A673 (cell line): Measurements from ENCODE around the gene ARSD. TPM values are rescaled to one million over a fixed set of nuclear protein-coding genes. Genes with fewer than 3 reads are reported as not detected.

Source experiments
- BruUV-seq: library from RNA; stranded (reverse); fragments of 400-500 nt; replicated peaks from 2 replicates; lab custom pipeline; 2021; lab: Mats Ljungman, UMichigan
- CTCF ChIA-PET: fragments of 300-600 bp; sonication (Branson Sonifier 250); formaldehyde crosslinking; loops from one replicate; lab custom pipeline; 2022; ENCODE audit warnings: antibody characterized with exemption; lab: Charles Lee
- POLR2A ChIA-PET: fragments of 300-600 bp; sonication (Branson Sonifier 250); formaldehyde crosslinking; loops from one replicate; lab custom pipeline; 2022; ENCODE audit warnings: antibody characterized with exemption; ENCODE audit not compliant: low non-redundant PET; lab: Charles Lee
- DNase-seq: peaks from one replicate; pipeline ENCODE4 v3.0.0-alpha.2; 2015; ENCODE audit warnings: low spot score
- H3K27ac ChIP-seq: fragments of 200-600 bp; sonication (generic); 2 replicates; pipeline ENCODE4 v1.5.1; 2016; ENCODE audit warnings: mixed run types, low read depth, mild to moderate bottlenecking, mixed read lengths, antibody characterized with exemption, low read length; ENCODE audit not compliant: poor library complexity, severe bottlenecking
- H3K27me3 ChIP-seq: fragments of 200-600 bp; sonication (generic); replicated peaks from 2 replicates; pipeline ENCODE4 v1.6.1; 2017; ENCODE audit warnings: mixed run types, low read depth, mild to moderate bottlenecking, mixed read lengths, antibody characterized with exemption, low read length; ENCODE audit not compliant: insufficient read depth, poor library complexity
- H3K36me3 ChIP-seq: fragments of 200-600 bp; sonication (generic); 2 replicates; pipeline ENCODE4 v1.6.1; 2016; ENCODE audit warnings: mixed run types, mild to moderate bottlenecking, mixed read lengths, antibody characterized with exemption, low read length; ENCODE audit not compliant: insufficient read depth, poor library complexity, severe bottlenecking
- H3K4me1 ChIP-seq: fragments of 200-600 bp; sonication (generic); 2 replicates; pipeline ENCODE4 v1.6.1; 2017; ENCODE audit warnings: mixed run types, mild to moderate bottlenecking, mixed read lengths, antibody characterized with exemption, low read length; ENCODE audit not compliant: insufficient read depth, poor library complexity, severe bottlenecking
- H3K4me3 ChIP-seq: fragments of 200-600 bp; sonication (generic); 2 replicates; pipeline ENCODE4 v1.5.1; 2016; ENCODE audit warnings: low read depth, mixed run types, mild to moderate bottlenecking, mixed read lengths, low read length; ENCODE audit not compliant: poor library complexity, severe bottlenecking
- H3K9me3 ChIP-seq: fragments of 200-600 bp; sonication (generic); 2 replicates; pipeline ENCODE4 v1.6.1; 2016; ENCODE audit warnings: mixed run types, low read depth, mild to moderate bottlenecking, mixed read lengths, antibody characterized with exemption, low read length; ENCODE audit not compliant: poor library complexity, severe bottlenecking
- CTCF ChIP-seq: fragments of 300-800, 200-600 bp; sonication (generic); conservative IDR thresholded peaks from 2 replicates; pipeline ENCODE4 v1.5.1; 2017; ENCODE audit warnings: low read depth, mild to moderate bottlenecking, antibody characterized with exemption, low read length, moderate library complexity, mixed read lengths
- EZH2 ChIP-seq: fragments of 200-600 bp; sonication (generic); IDR thresholded peaks from 2 replicates; pipeline ENCODE4 v1.6.1; 2017; ENCODE audit warnings: borderline replicate concordance, low read depth, mild to moderate bottlenecking, mixed read lengths, antibody characterized with exemption, low read length; ENCODE audit not compliant: poor library complexity, severe bottlenecking
- intact Hi-C: fragments of 100-400 bp; cut with micrococcal nuclease; formaldehyde crosslinking; loops from one replicate; pipeline ENCODE4 v1.10.0; 2022; ENCODE audit not compliant: unreplicated experiment
- total RNA-seq: library from RNA; stranded (reverse); gene quantifications from 2 replicates; pipeline ENCODE4 v1.2.3, GENCODE V29; 2021

Gene ARSD
- total RNA-seq, 1 experiment from 2014 or later = 1.2 TPM

DNA sequence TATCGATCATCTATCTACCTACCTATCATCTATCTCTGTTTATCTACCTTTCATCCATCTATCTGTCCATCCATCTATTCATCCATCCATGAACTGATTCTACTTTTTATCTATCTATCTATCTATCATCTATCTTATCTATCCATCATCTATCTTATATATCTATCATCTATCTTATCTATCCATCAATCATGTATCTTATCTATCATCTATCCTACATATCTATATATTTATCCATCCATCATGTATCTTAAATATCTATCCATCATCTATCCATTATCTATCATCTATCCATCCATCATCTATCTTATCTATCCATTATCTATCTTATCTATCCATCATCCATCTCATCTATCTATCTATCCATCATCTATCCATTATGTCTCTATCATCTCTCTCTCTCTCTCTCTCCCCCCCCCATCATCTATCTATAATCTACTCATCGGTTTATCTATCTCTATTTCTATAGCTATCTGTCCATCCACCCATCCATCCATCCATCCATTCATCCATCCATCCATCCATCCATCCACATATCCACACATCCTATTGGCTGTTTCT lies 20.9 kb downstream of the ARSD start:
- Histone ChIP-seq H3K27me3 (no peaks in the 10 kb centered on the region), H3K4me1 (no peaks in the 10 kb centered on the region), H3K27ac (no peak overlapping the region), H3K36me3 (no peaks in the 10 kb centered on the region), H3K9me3 (peaks cover 6% of the 10 kb centered on the region), H3K4me3 (no peak overlapping the region)
- TF ChIP-seq CTCF = no peak
- TF ChIP-seq EZH2 = no peak
- CTCF ChIA-PET = no interaction called here
- intact Hi-C loops = no loop called here
- BruUV-seq = no TSS peak
- DNase-seq = no peak
- POLR2A ChIA-PET = no interaction called here

- BruUV-seq = no TSS peak
- Histone ChIP-seq H3K4me3 (no peak overlapping the region), H3K4me1 (no peaks in the 10 kb centered on the region), H3K27me3 (no peaks in the 10 kb centered on the region), H3K9me3 (peaks cover 8% of the 10 kb centered on the region), H3K36me3 (no peaks in the 10 kb centered on the region), H3K27ac (no peak overlapping the region)
- ChIA-PET CTCF (no interaction called here), POLR2A (no interaction called here)
- TF ChIP-seq CTCF = no peak
- DNase-seq = no peak
- intact Hi-C loops = no loop called here
These were observed 21.8 kb downstream of the ARSD start for GRCh38 chrX:2907295-2907694.

GRCh38 chrX:2903366-2903765 lies 25.8 kb downstream of the ARSD start:
- Histone ChIP-seq H3K27me3 (no peaks in the 10 kb centered on the region), H3K4me3 (no peak overlapping the region), H3K4me1 (peaks cover 6% of the 10 kb centered on the region), H3K27ac (no peak overlapping the region), H3K9me3 (peaks cover 8% of the 10 kb centered on the region), H3K36me3 (no peaks in the 10 kb centered on the region)
- BruUV-seq = no TSS peak
- no peak for TF ChIP-seq EZH2
- peak; percentile 28; the same call in 1 of the 2 replicates for TF ChIP-seq CTCF
- CTCF ChIA-PET = no interaction called here
- POLR2A ChIA-PET = no interaction called here
- peak; percentile 17 for DNase-seq
- intact Hi-C loops = no loop called here
